Astrocyte of the hippocampus (primary cell): ENCODE results near the gene PIMREG.

Experiments
- DNase-seq: peaks from one replicate; pipeline ENCODE4 v3.0.0; 2011; ENCODE audit warnings: low read depth, low spot score

PIMREG gene

GRCh38 chr17:6437956-6438355 lies 6.3 kb upstream of the PIMREG start:
- DNase-seq: no peak

GRCh38 chr17:6439951-6440350 lies 4.3 kb upstream of the PIMREG start:
- no peak for DNase-seq

GRCh38 chr17:6442775-6443174 lies 1.5 kb upstream of the PIMREG start:
- DNase-seq: no peak

GRCh38 chr17:6444571-6445335 lies 498 bp downstream of the PIMREG start:
- no peak for DNase-seq

- DNase-seq: no peak
Measured at GRCh38 chr17:6446516-6447100, 2.4 kb downstream of the PIMREG start.

- no peak for DNase-seq
Measured at GRCh38 chr17:6448473-6448872, 4.2 kb downstream of the PIMREG start.

GRCh38 chr17:6449307-6449706 lies 5.1 kb downstream of the PIMREG start:
- no peak for DNase-seq

- no peak for DNase-seq
Measured at GRCh38 chr17:6450926-6451832, 6.9 kb downstream of the PIMREG start.

- DNase-seq: no peak
Measured at GRCh38 chr17:6452471-6453266, 8.4 kb downstream of the PIMREG start.

GRCh38 chr17:6453279-6454024 lies 9.2 kb downstream of the PIMREG start:
- DNase-seq: no peak

- no peak for DNase-seq
Measured at GRCh38 chr17:6454495-6455320, 10.5 kb downstream of the PIMREG start.

GRCh38 chr17:6455321-6455705 lies 11.1 kb downstream of the PIMREG start:
- DNase-seq: peak; percentile 59

GRCh38 chr17:6456321-6456720 lies 12.1 kb downstream of the PIMREG start:
- no peak for DNase-seq

GRCh38 chr17:6456914-6457687 lies 12.8 kb downstream of the PIMREG start:
- DNase-seq: peak; percentile 46

- no peak for DNase-seq
Measured at GRCh38 chr17:6457688-6458459, 13.6 kb downstream of the PIMREG start.

GRCh38 chr17:6458460-6458950 lies 14.2 kb downstream of the PIMREG start:
- DNase-seq: no peak

- no peak for DNase-seq
Measured at GRCh38 chr17:6460531-6461161, 16.4 kb downstream of the PIMREG start.

- no peak for DNase-seq
Measured at GRCh38 chr17:6461246-6461645, 17.0 kb downstream of the PIMREG start.
